GM21515 (cell line): Measurements from ENCODE around the gene CAMTA1.

Source experiments
- ATAC-seq: cut with Tn5 transposase; IDR thresholded peaks from one replicate; pipeline ENCODE4 v1.9.1; 2021; ENCODE audit not compliant: unreplicated experiment

The CAMTA1 gene

GRCh38 chr1:7455796-7456721 lies 670.8 kb downstream of the CAMTA1 start:
- ATAC-seq: no peak

- no peak for ATAC-seq
Observed at GRCh38 chr1:7456722-7457082, 671.4 kb downstream of the CAMTA1 start.

- ATAC-seq: no peak
Observed at GRCh38 chr1:7457811-7458210, 672.6 kb downstream of the CAMTA1 start.

GRCh38 chr1:7458946-7459345 lies 673.7 kb downstream of the CAMTA1 start:
- no peak for ATAC-seq

GRCh38 chr1:7459914-7460313 lies 674.7 kb downstream of the CAMTA1 start:
- ATAC-seq: no peak

GRCh38 chr1:7460807-7461206 lies 675.6 kb downstream of the CAMTA1 start:
- no peak for ATAC-seq

- ATAC-seq: no peak
Observed at GRCh38 chr1:7462617-7463016, 677.4 kb downstream of the CAMTA1 start.

GRCh38 chr1:7463526-7463925 lies 678.3 kb downstream of the CAMTA1 start:
- no peak for ATAC-seq

- no peak for ATAC-seq
Observed at GRCh38 chr1:7464736-7465135, 679.5 kb downstream of the CAMTA1 start.

GRCh38 chr1:7467476-7468175 lies 682.4 kb downstream of the CAMTA1 start:
- no peak for ATAC-seq

GRCh38 chr1:7468248-7468647 lies 683.0 kb downstream of the CAMTA1 start:
- no peak for ATAC-seq

- ATAC-seq: no peak
Observed at GRCh38 chr1:7469255-7469938, 684.1 kb downstream of the CAMTA1 start.

GRCh38 chr1:7470904-7471638 lies 685.8 kb downstream of the CAMTA1 start:
- peak; percentile 55 for ATAC-seq

- ATAC-seq: no peak
Observed at GRCh38 chr1:7471836-7472235, 686.6 kb downstream of the CAMTA1 start.

- ATAC-seq: no peak
Observed at GRCh38 chr1:7473223-7474142, 688.2 kb downstream of the CAMTA1 start.

- ATAC-seq: no peak
Observed at GRCh38 chr1:7474143-7474490, 688.9 kb downstream of the CAMTA1 start.

- no peak for ATAC-seq
Observed at GRCh38 chr1:7474786-7475502, 689.7 kb downstream of the CAMTA1 start.

GRCh38 chr1:7475691-7476090 lies 690.4 kb downstream of the CAMTA1 start:
- ATAC-seq: no peak

GRCh38 chr1:7476402-7476801 lies 691.1 kb downstream of the CAMTA1 start:
- no peak for ATAC-seq
